Measurements from ENCODE around the gene AP1B1. TPM values are rescaled to one million over a fixed set of nuclear protein-coding genes. Genes with fewer than 3 reads are reported as not detected.

AP1B1 gene
- total and polyA plus RNA-seq, 2 of the 8 experiments (the other 6 are each of a cell fraction or from before 2014, with no cell fraction given): 64.2 to 86.8 TPM

- TF ChIP-seq KDM1A (IDR thresholded peaks at IDR 0.05; ENCODE audit: borderline replicate concordance, low read length) (no peak), CEBPB (IDR thresholded peaks at IDR 0.05; ENCODE audit: low read depth, low read length) (no peak), RAD21 (IDR thresholded peaks at IDR 0.05 in 1 of 2, conservative IDR thresholded peaks at IDR 0.05 in 1 of 2; ENCODE audit: low read depth in 2 of 2, low read length in 2 of 2) (no peak), CBX5 (IDR thresholded peaks at IDR 0.05; ENCODE audit: low read depth, low read length) (no peak), BCL11A (IDR thresholded peaks at IDR 0.05; ENCODE audit: low read depth in 2 of 2, low read length in 2 of 2) (no peak), SIX5 (IDR thresholded peaks at IDR 0.05; ENCODE audit: low read depth, low read length) (no peak), CBX8 (IDR thresholded peaks at IDR 0.05; ENCODE audit: borderline replicate concordance, low read depth, low read length) (no peak), BACH1 (IDR thresholded peaks at IDR 0.05; ENCODE audit: low read length) (no peak)
Measured at GRCh38 chr22:29400576-29400975, 12.2 kb upstream of the AP1B1 start (continued).

All from H1 (cell line).